Panc1 (cell line): ENCODE measurements around the gene NDUFS4. TPM values are rescaled to one million over a fixed set of nuclear protein-coding genes. Genes with fewer than 3 reads are reported as not detected.
"Not testable (repeated sequence)": the region's sequence is repeated elsewhere in the genome, so short reads cannot be mapped to it uniquely, and the experiment has no call there.

Experiments used
- ATAC-seq: fragments of 200-7000 bp; cut with Tn5 transposase; 2 replicates; pipeline ENCODE4 v1.9.1; 2020; ENCODE audit warnings: mild to moderate bottlenecking, moderate library complexity
- BruUV-seq: library from RNA; stranded (reverse); fragments of 400-500 nt; replicated peaks from 2 replicates; lab custom pipeline; 2021; lab: Mats Ljungman, UMichigan
- CTCF ChIA-PET: fragments of 300-600 bp; sonication (Branson Sonifier 250); formaldehyde crosslinking; loops from one replicate; lab custom pipeline; 2022; ENCODE audit warnings: antibody characterized with exemption; lab: Charles Lee
- POLR2A ChIA-PET: fragments of 300-600 bp; sonication (Branson Sonifier 250); formaldehyde crosslinking; loops from one replicate; lab custom pipeline; 2022; ENCODE audit warnings: antibody characterized with exemption; lab: Charles Lee
- DNase-seq: peaks from one replicate; pipeline ENCODE4 v3.0.0-alpha.2; 2010; ENCODE audit warnings: low read depth, low spot score
- H3K27ac ChIP-seq: 2 replicates; pipeline ENCODE4 v1.5.1; 2011; ENCODE audit warnings: mild to moderate bottlenecking, low read length, inconsistent platforms
- H3K27me3 ChIP-seq: fragments of 200-500 bp; sonication (Bioruptor generic); 2 replicates; pipeline ENCODE4 v1.6.0; 2014; ENCODE audit warnings: low read length, inconsistent platforms; ENCODE audit not compliant: control insufficient read depth, insufficient read depth
- H3K36me3 ChIP-seq: fragments of 200-500 bp; sonication (Bioruptor generic); 2 replicates; pipeline ENCODE4 v1.5.1; 2014; ENCODE audit warnings: inconsistent platforms, mild to moderate bottlenecking, low read length, moderate library complexity; ENCODE audit not compliant: control insufficient read depth, insufficient read depth
- H3K4me1 ChIP-seq: 2 replicates; pipeline ENCODE4 v1.5.1; 2011; ENCODE audit warnings: inconsistent platforms, mild to moderate bottlenecking, low read length, moderate library complexity; ENCODE audit not compliant: control insufficient read depth, insufficient read depth
- H3K4me3 ChIP-seq, 2 experiments: 2 replicates each; pipeline ENCODE4 v1.5.1; 2011 to 2012; ENCODE audit warnings: low read depth in 2 of 2, low read length in 2 of 2, mild to moderate bottlenecking in 2 of 2, inconsistent platforms in 1 of 2, moderate library complexity in 1 of 2
- H3K9me3 ChIP-seq: fragments of 200-500 bp; sonication (Bioruptor generic); 2 replicates; pipeline ENCODE4 v1.5.1; 2014; ENCODE audit warnings: low read depth, mild to moderate bottlenecking, inconsistent platforms, low read length, moderate library complexity; ENCODE audit not compliant: control insufficient read depth, insufficient read depth
- POLR2AphosphoS5 ChIP-seq: IDR thresholded peaks from 2 replicates; pipeline ENCODE4 v1.6.1; 2012; ENCODE audit warnings: mild to moderate bottlenecking, low read depth, low read length, moderate library complexity
- SIN3A ChIP-seq: IDR thresholded peaks from 2 replicates; pipeline ENCODE4 v1.6.1; 2012; ENCODE audit warnings: low read depth, mild to moderate bottlenecking, low read length, moderate library complexity, borderline replicate concordance; ENCODE audit not compliant: insufficient read depth
- TCF7L2 ChIP-seq: IDR thresholded peaks from 2 replicates; pipeline ENCODE4 v1.6.1; 2011; ENCODE audit warnings: mild to moderate bottlenecking, low read depth, low read length, inconsistent platforms
- in situ Hi-C: cut with HindIII; loops from 2 replicates; pipeline ENCODE4 v1.10.0; 2016; ENCODE audit warnings: low sequenced_read_pairs, low pct_unique_long_range_greater_than_20kb
- intact Hi-C: fragments of 100-400 bp; cut with micrococcal nuclease; formaldehyde crosslinking; loops from one replicate; pipeline ENCODE4 v1.10.0; 2022; ENCODE audit not compliant: unreplicated experiment
- total RNA-seq: library from RNA; stranded (reverse); gene quantifications from one replicate; pipeline ENCODE4 v1.2.1, GENCODE V29; 2021; ENCODE audit not compliant: unreplicated experiment
- TF ChIP-seq, protein P1 (sequence below): fragments of 450-650 bp; IDR thresholded peaks from 2 replicates; pipeline ENCODE4 v1.5.1; 2017; ENCODE audit warnings: mild to moderate bottlenecking
- TF ChIP-seq, protein P2 (sequence below), 2 experiments: IDR thresholded peaks; 2 replicates each; pipeline ENCODE4 v1.6.1; 2011 to 2012; ENCODE audit warnings: low read depth in 2 of 2, control low read depth in 1 of 2, low read length in 1 of 2, mild to moderate bottlenecking in 1 of 2, moderate library complexity in 1 of 2; ENCODE audit not compliant: insufficient read depth in 1 of 2

NDUFS4 gene
- total RNA-seq, 1 experiment from 2014 or later = 86.2 TPM

DNA sequence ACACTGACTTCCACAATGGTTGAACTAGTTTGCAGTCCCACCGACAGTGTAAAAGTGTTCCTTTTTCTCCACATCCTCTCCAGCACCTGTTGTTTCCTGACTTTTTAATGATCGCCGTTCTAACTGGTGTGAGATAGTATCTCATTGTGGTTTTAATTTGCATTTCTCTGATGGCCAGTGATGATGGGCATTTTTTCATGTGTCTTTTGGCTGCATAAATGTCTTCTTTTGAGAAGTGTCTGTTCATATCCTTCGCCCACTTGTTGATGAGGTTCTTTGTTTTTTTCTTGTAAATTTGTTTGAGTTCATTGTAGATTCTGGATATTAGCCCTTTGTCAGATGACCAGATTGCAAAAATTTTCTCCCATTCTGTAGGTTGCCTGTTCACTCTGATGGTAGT lies 100.1 kb downstream of the NDUFS4 start:
- H3K27ac ChIP-seq, ATAC-seq, H3K36me3 ChIP-seq, in situ Hi-C loops, POLR2A ChIA-PET, DNase-seq, H3K4me3 ChIP-seq, intact Hi-C loops, H3K4me1 ChIP-seq, H3K9me3 ChIP-seq, H3K27me3 ChIP-seq, CTCF ChIA-PET, BruUV-seq: not testable (repeated sequence)

DNA sequence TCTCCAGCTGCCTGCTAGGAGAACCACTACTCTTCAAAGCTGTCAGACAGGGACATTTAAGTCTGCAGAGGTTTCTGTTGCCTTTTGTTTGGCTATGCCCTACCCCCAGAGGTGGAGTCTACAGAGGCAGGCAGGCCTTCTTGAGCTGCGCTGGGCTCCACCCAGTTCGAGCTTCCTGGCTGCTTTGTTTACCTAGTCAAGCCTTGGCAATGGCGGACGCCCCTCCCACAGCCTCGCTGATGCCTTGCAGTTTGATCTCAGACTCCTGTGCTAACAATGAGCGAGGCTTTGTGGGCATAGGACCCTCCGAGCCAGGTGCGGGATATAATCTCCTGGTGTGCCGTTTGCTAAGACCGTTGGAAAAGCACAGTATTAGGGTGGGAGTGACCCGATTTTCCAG lies 104.9 kb downstream of the NDUFS4 start:
- BruUV-seq, H3K36me3 ChIP-seq, H3K27ac ChIP-seq, in situ Hi-C loops, POLR2A ChIA-PET, H3K4me1 ChIP-seq, H3K4me3 ChIP-seq, H3K9me3 ChIP-seq, intact Hi-C loops, H3K27me3 ChIP-seq, DNase-seq, CTCF ChIA-PET, ATAC-seq: not testable (repeated sequence)

DNA sequence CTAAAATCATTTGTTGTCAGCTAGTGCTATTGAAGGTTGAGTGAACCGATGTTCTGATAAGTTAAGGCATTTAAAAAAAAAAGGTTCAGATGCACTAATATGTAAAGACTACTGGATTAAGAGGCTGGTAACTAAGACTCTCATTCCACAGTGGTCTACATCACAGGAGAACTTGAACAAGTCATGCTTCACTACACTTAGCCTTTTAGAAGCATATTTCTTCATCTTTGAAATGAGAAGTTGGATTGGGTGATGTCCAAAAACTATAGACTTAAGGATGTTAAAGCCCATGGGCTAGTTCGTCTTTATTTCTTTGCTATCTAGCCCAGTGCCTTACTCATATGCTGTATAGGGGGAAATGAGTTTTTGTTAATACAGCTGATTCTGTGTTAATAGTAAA lies 107.2 kb downstream of the NDUFS4 start:
- DNase-seq = no peak
- no peak for ATAC-seq
- no peak for TF ChIP-seq POLR2AphosphoS5
- no peak for TF ChIP-seq SIN3A
- TF ChIP-seq, protein P1, sequence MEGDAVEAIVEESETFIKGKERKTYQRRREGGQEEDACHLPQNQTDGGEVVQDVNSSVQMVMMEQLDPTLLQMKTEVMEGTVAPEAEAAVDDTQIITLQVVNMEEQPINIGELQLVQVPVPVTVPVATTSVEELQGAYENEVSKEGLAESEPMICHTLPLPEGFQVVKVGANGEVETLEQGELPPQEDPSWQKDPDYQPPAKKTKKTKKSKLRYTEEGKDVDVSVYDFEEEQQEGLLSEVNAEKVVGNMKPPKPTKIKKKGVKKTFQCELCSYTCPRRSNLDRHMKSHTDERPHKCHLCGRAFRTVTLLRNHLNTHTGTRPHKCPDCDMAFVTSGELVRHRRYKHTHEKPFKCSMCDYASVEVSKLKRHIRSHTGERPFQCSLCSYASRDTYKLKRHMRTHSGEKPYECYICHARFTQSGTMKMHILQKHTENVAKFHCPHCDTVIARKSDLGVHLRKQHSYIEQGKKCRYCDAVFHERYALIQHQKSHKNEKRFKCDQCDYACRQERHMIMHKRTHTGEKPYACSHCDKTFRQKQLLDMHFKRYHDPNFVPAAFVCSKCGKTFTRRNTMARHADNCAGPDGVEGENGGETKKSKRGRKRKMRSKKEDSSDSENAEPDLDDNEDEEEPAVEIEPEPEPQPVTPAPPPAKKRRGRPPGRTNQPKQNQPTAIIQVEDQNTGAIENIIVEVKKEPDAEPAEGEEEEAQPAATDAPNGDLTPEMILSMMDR = no peak
- TF ChIP-seq TCF7L2 = no peak
- TF ChIP-seq, protein P2, sequence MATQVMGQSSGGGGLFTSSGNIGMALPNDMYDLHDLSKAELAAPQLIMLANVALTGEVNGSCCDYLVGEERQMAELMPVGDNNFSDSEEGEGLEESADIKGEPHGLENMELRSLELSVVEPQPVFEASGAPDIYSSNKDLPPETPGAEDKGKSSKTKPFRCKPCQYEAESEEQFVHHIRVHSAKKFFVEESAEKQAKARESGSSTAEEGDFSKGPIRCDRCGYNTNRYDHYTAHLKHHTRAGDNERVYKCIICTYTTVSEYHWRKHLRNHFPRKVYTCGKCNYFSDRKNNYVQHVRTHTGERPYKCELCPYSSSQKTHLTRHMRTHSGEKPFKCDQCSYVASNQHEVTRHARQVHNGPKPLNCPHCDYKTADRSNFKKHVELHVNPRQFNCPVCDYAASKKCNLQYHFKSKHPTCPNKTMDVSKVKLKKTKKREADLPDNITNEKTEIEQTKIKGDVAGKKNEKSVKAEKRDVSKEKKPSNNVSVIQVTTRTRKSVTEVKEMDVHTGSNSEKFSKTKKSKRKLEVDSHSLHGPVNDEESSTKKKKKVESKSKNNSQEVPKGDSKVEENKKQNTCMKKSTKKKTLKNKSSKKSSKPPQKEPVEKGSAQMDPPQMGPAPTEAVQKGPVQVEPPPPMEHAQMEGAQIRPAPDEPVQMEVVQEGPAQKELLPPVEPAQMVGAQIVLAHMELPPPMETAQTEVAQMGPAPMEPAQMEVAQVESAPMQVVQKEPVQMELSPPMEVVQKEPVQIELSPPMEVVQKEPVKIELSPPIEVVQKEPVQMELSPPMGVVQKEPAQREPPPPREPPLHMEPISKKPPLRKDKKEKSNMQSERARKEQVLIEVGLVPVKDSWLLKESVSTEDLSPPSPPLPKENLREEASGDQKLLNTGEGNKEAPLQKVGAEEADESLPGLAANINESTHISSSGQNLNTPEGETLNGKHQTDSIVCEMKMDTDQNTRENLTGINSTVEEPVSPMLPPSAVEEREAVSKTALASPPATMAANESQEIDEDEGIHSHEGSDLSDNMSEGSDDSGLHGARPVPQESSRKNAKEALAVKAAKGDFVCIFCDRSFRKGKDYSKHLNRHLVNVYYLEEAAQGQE (IDR thresholded peaks at IDR 0.05; ENCODE audit: insufficient read depth in 1 of 2, low read depth in 2 of 2, low read length in 1 of 2) = no peak
- Histone ChIP-seq H3K4me1 (no peaks in the 10 kb centered on the region), H3K36me3 (no peaks in the 10 kb centered on the region), H3K4me3 (no peak overlapping the region), H3K27ac (no peak overlapping the region), H3K9me3 (no peaks in the 10 kb centered on the region), H3K27me3 (no peaks in the 10 kb centered on the region)
- intact Hi-C loops (no loop called here), in situ Hi-C loops (no loop called here)
- no TSS peak for BruUV-seq
- CTCF ChIA-PET = no interaction called here
- POLR2A ChIA-PET = no interaction called here
